Activated T-cell treated with anti-CD3 and anti-CD28 coated beads, Interleukin-2, amount 50 U/mL, for 24 hours (primary cell): ENCODE results near the gene DLL3.

Experiments used
- DNase-seq: peaks from one replicate; pipeline ENCODE4 v3.0.0-alpha.2; 2020
- H3K27ac Mint-ChIP-seq: 2 replicates; pipeline ENCODE4 v1.8.0; 2020; ENCODE audit warnings: mild to moderate bottlenecking, mixed read lengths
- H3K27me3 Mint-ChIP-seq: 2 replicates; pipeline ENCODE4 v1.8.0; 2020; ENCODE audit warnings: mixed read lengths
- H3K36me3 Mint-ChIP-seq: 2 replicates; pipeline ENCODE4 v1.8.0; 2020; ENCODE audit warnings: low read depth, mixed read lengths
- H3K4me1 Mint-ChIP-seq: 2 replicates; pipeline ENCODE4 v1.8.0; 2020; ENCODE audit warnings: low read depth, mixed read lengths
- H3K4me3 Mint-ChIP-seq: 2 replicates; pipeline ENCODE4 v1.8.0; 2020; ENCODE audit warnings: mild to moderate bottlenecking, moderate library complexity, mixed read lengths
- H3K9me3 Mint-ChIP-seq: 2 replicates; pipeline ENCODE4 v1.8.0; 2020; ENCODE audit warnings: mixed read lengths

Gene DLL3

GRCh38 chr19:39518975-39519374, 20.2 kb downstream of the DLL3 start:
- Mint-ChIP-seq H3K36me3 (no peaks in the 10 kb centered on the region), H3K27me3 (peaks cover 40% of the 10 kb centered on the region), H3K4me1 (peaks cover 20% of the 10 kb centered on the region), H3K4me3 (no peak overlapping the region), H3K27ac (no peak overlapping the region), H3K9me3 (no peaks in the 10 kb centered on the region)
- DNase-seq = no peak

GRCh38 chr19:39520541-39521484, 22.1 kb downstream of the DLL3 start:
- peaks cover 10% of the 10 kb centered on the region for H3K4me1 Mint-ChIP-seq
- DNase-seq = no peak
- peaks cover 2% of the 10 kb centered on the region for H3K36me3 Mint-ChIP-seq
- peaks cover 21% of the 10 kb centered on the region for H3K27me3 Mint-ChIP-seq
- no peak overlapping the region for H3K4me3 Mint-ChIP-seq
- no peak overlapping the region for H3K27ac Mint-ChIP-seq
- H3K9me3 Mint-ChIP-seq = no peaks in the 10 kb centered on the region

- H3K4me1 Mint-ChIP-seq = peaks cover 12% of the 10 kb centered on the region
- no peaks in the 10 kb centered on the region for H3K9me3 Mint-ChIP-seq
- H3K36me3 Mint-ChIP-seq = peaks cover 10% of the 10 kb centered on the region
These were observed 25.7 kb downstream of the DLL3 start for GRCh38 chr19:39524495-39524894.

GRCh38 chr19:39525205-39525604, 26.5 kb downstream of the DLL3 start:
- Mint-ChIP-seq H3K36me3 (peaks cover 10% of the 10 kb centered on the region), H3K4me1 (peaks cover 14% of the 10 kb centered on the region), H3K27ac (no peak overlapping the region), H3K9me3 (no peaks in the 10 kb centered on the region), H3K27me3 (no peaks in the 10 kb centered on the region), H3K4me3 (no peak overlapping the region)
- DNase-seq = no peak

More at GRCh38 chr19:39524495-39524894, 25.7 kb downstream of the DLL3 start:
- Mint-ChIP-seq H3K27me3 (no peaks in the 10 kb centered on the region), H3K4me3 (no peak overlapping the region), H3K27ac (no peak overlapping the region)
- no peak for DNase-seq

GRCh38 chr19:39531834-39532232, 33.1 kb downstream of the DLL3 start:
- no peak for DNase-seq
- Mint-ChIP-seq H3K9me3 (no peaks in the 10 kb centered on the region), H3K27ac (peak overlapping the region; percentile 93), H3K36me3 (peaks cover 20% of the 10 kb centered on the region), H3K4me3 (peak overlapping the region; percentile 93), H3K27me3 (no peaks in the 10 kb centered on the region), H3K4me1 (peaks cover 31% of the 10 kb centered on the region)

- H3K27ac Mint-ChIP-seq = peak within 1 kb of the TSS; percentile 93
- H3K4me1 Mint-ChIP-seq = peaks cover 33% of the 10 kb centered on the region
- H3K36me3 Mint-ChIP-seq = peaks cover 23% of the 10 kb centered on the region
- no peaks in the 10 kb centered on the region for H3K9me3 Mint-ChIP-seq
- H3K27me3 Mint-ChIP-seq = no peaks in the 10 kb centered on the region
- H3K4me3 Mint-ChIP-seq = peak within 1 kb of the TSS; percentile 93
- peak; percentile 93 for DNase-seq
These were observed 33.7 kb downstream of the DLL3 start, which contains the start of gene EID2B for GRCh38 chr19:39532233-39533002. EID2B (minus strand) TSS chr19:39532852; CDS start chr19:39532802, 50 bp downstream.

GRCh38 chr19:39533003-39533512, 34.3 kb downstream of the DLL3 start:
- Mint-ChIP-seq H3K36me3 (peaks cover 29% of the 10 kb centered on the region), H3K27me3 (no peaks in the 10 kb centered on the region), H3K27ac (no peak overlapping the region), H3K4me1 (peaks cover 40% of the 10 kb centered on the region), H3K9me3 (no peaks in the 10 kb centered on the region), H3K4me3 (peak overlapping the region; percentile 93)
- DNase-seq = no peak

- Mint-ChIP-seq H3K9me3 (no peaks in the 10 kb centered on the region), H3K27me3 (no peaks in the 10 kb centered on the region), H3K4me1 (peaks cover 41% of the 10 kb centered on the region), H3K4me3 (no peak overlapping the region), H3K27ac (no peak overlapping the region), H3K36me3 (peaks cover 29% of the 10 kb centered on the region)
- no peak for DNase-seq
These were observed 35.0 kb downstream of the DLL3 start for GRCh38 chr19:39533791-39534190.

- no peaks in the 10 kb centered on the region for H3K9me3 Mint-ChIP-seq
- peaks cover 51% of the 10 kb centered on the region for H3K4me1 Mint-ChIP-seq
- peaks cover 31% of the 10 kb centered on the region for H3K36me3 Mint-ChIP-seq
- DNase-seq = no peak
- peak overlapping the region; percentile 97 for H3K27ac Mint-ChIP-seq
- H3K4me3 Mint-ChIP-seq = peak overlapping the region; percentile 96
- H3K27me3 Mint-ChIP-seq = no peaks in the 10 kb centered on the region
These were observed 40.4 kb downstream of the DLL3 start for GRCh38 chr19:39539165-39539517.

- peak; percentile 95 for DNase-seq
- Mint-ChIP-seq H3K27me3 (no peaks in the 10 kb centered on the region), H3K27ac (peak within 1 kb of the TSS; percentile 99), H3K4me3 (peak within 1 kb of the TSS; percentile 96), H3K4me1 (peaks cover 57% of the 10 kb centered on the region), H3K36me3 (peaks cover 31% of the 10 kb centered on the region), H3K9me3 (no peaks in the 10 kb centered on the region)
These were observed 41.0 kb downstream of the DLL3 start, which contains the start of gene EID2 for GRCh38 chr19:39539518-39540332. EID2 (minus strand) TSS chr19:39540161; CDS start chr19:39540079, 82 bp downstream.

- H3K27ac Mint-ChIP-seq = peak overlapping the region; percentile 99
These were observed 41.6 kb downstream of the DLL3 start for GRCh38 chr19:39540333-39540673.

GRCh38 chr19:39542206-39542605, 43.5 kb downstream of the DLL3 start:
- Mint-ChIP-seq H3K27ac (no peak overlapping the region), H3K9me3 (no peaks in the 10 kb centered on the region), H3K27me3 (no peaks in the 10 kb centered on the region), H3K36me3 (peaks cover 23% of the 10 kb centered on the region), H3K4me1 (peaks cover 70% of the 10 kb centered on the region), H3K4me3 (no peak overlapping the region)
- no peak for DNase-seq

More at GRCh38 chr19:39540333-39540673, 41.6 kb downstream of the DLL3 start:
- Mint-ChIP-seq H3K9me3 (no peaks in the 10 kb centered on the region), H3K36me3 (peaks cover 31% of the 10 kb centered on the region), H3K4me1 (peaks cover 60% of the 10 kb centered on the region), H3K4me3 (peak overlapping the region; percentile 96), H3K27me3 (no peaks in the 10 kb centered on the region)
- DNase-seq = no peak

GRCh38 chr19:39543477-39543857, 44.7 kb downstream of the DLL3 start:
- Mint-ChIP-seq H3K4me3 (no peak overlapping the region), H3K36me3 (peaks cover 11% of the 10 kb centered on the region), H3K9me3 (no peaks in the 10 kb centered on the region), H3K4me1 (peaks cover 61% of the 10 kb centered on the region), H3K27ac (peak overlapping the region; percentile 20), H3K27me3 (no peaks in the 10 kb centered on the region)
- DNase-seq = no peak
